Loucy (cell line): ENCODE measurements around the gene OGA.

Experiments
- EZH2phosphoT487 ChIP-seq: fragments of 200-600 bp; IDR thresholded peaks from 2 replicates; pipeline ENCODE4 v1.6.1; 2018; ENCODE audit warnings: antibody characterized with exemption, mild to moderate bottlenecking, moderate library complexity, borderline replicate concordance
- TF ChIP-seq, protein P1 (sequence below): fragments of 200-600 bp; sonication (generic); conservative IDR thresholded peaks from 2 replicates; pipeline ENCODE4 v1.5.1; 2014; ENCODE audit warnings: mild to moderate bottlenecking, antibody characterized with exemption, low read length

DNA sequence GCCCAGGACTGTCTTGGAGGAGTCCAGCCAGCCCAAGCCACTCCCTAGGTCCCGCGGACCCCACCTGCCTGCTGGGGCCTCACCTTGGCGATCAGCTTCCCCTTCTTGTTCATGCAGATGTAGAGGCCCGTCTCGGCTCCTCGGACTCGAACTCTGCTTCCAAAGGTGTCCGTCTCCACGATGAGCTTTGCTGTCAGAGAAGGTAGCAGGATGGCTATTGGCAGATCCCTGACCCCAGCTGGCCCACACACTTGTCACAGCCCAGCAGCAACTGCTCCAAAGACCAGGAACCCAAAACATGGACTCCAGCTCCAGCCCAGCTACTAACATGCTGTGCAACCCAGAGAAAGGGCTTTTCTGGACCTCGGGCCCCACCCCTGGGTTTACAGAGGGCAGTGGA lies 46.9 kb downstream of the OGA start:
- TF ChIP-seq, protein P1, sequence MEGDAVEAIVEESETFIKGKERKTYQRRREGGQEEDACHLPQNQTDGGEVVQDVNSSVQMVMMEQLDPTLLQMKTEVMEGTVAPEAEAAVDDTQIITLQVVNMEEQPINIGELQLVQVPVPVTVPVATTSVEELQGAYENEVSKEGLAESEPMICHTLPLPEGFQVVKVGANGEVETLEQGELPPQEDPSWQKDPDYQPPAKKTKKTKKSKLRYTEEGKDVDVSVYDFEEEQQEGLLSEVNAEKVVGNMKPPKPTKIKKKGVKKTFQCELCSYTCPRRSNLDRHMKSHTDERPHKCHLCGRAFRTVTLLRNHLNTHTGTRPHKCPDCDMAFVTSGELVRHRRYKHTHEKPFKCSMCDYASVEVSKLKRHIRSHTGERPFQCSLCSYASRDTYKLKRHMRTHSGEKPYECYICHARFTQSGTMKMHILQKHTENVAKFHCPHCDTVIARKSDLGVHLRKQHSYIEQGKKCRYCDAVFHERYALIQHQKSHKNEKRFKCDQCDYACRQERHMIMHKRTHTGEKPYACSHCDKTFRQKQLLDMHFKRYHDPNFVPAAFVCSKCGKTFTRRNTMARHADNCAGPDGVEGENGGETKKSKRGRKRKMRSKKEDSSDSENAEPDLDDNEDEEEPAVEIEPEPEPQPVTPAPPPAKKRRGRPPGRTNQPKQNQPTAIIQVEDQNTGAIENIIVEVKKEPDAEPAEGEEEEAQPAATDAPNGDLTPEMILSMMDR = no peak
- no peak for TF ChIP-seq EZH2phosphoT487
